SKM-1 treated with dmso at 0.1 percent for 144 hours (cell line): Measurements from ENCODE around the gene USP35.

Experiments
- DNase-seq: peaks from one replicate; lab custom pipeline; 2025; ENCODE audit not compliant: unreplicated experiment; lab: John Stamatoyannopoulos, UW

Gene USP35

DNA sequence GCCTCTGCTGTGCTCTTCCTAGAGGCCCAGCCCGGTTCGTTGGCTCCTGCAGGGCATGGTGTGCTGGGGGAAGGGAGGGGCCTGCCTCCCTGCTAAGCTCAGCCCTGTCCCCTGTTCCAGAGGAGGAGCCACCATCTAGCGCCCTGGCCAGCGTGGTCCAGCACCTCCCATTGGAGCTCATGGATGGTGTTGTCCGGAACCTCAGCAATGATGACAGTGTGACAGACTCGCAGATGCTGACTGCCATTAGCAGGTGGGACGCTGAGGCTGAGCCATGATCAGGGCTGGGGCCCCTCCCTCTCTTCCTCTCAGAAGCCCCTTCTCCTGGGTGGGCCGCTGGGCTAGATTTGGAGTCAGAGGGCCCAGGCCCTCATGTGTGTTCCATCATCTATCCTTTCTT is 9.1 kb downstream of the USP35 start:
- no peak for DNase-seq

- DNase-seq: no peak
These were observed 10.4 kb downstream of the USP35 start for GRCh38 chr11:78199015-78199652.

- no peak for DNase-seq
These were observed 10.9 kb downstream of the USP35 start for GRCh38 chr11:78199653-78200015.

GRCh38 chr11:78200061-78200460 is 11.3 kb downstream of the USP35 start:
- no peak for DNase-seq

GRCh38 chr11:78200553-78200952 is 11.8 kb downstream of the USP35 start:
- DNase-seq: no peak

- DNase-seq: no peak
These were observed 12.5 kb downstream of the USP35 start for GRCh38 chr11:78201096-78201818.

DNA sequence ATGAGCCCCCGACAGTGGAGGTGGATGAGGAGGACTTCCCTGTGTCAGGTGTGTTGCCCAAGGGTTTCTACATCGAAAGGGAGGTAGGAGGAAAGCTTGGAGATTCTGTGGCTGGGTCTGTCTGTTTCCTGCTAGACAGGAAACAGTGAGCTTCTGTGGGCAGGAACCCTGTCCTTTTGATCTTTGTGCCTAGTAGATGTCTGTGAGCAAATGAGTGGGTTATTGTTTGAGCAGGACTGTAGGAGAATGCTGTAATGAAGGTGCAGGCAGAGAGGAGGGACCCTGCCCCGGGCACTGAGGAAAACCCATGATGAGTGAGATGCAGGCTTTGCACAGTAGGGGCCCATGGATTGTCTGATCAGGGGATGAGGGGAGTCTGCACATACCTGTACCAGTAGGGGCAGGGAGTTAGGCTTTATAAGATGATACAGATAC is 14.0 kb downstream of the USP35 start:
- peak; percentile 48 for DNase-seq

GRCh38 chr11:78203184-78203583 is 14.5 kb downstream of the USP35 start:
- DNase-seq: no peak

- DNase-seq: no peak
These were observed 16.5 kb downstream of the USP35 start for GRCh38 chr11:78205256-78205655.

- DNase-seq: no peak
These were observed 17.0 kb downstream of the USP35 start for GRCh38 chr11:78205691-78206090.

GRCh38 chr11:78207532-78208256 is 19.0 kb downstream of the USP35 start:
- DNase-seq: no peak

GRCh38 chr11:78208257-78209165 is 19.8 kb downstream of the USP35 start:
- no peak for DNase-seq

GRCh38 chr11:78209478-78209877 is 20.8 kb downstream of the USP35 start:
- no peak for DNase-seq

GRCh38 chr11:78210000-78210608 is 21.4 kb downstream of the USP35 start:
- DNase-seq: no peak

DNA sequence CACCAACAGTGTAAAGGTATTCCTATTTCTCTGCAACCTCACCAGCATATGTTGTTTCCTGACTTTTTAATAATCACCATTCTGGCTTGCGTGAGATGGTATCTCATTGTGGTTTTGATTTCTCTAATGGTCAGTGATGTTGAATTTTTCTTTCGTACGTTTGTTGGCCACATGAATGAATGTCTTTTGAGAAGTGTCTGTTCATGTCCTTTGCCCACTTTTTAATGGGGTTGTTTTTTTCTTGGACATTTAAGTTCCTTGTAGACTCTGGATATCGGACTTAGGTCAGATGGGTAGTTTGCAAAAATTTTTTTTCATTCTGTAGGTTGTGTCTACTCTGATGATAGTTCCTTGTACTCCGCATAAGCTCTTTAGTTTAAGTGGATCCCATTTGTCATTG is 22.8 kb downstream of the USP35 start:
- DNase-seq: no peak

- DNase-seq: no peak
These were observed 24.1 kb downstream of the USP35 start for GRCh38 chr11:78212586-78213371.

GRCh38 chr11:78213526-78214330 is 25.0 kb downstream of the USP35 start:
- no peak for DNase-seq

- DNase-seq: no peak
These were observed 25.8 kb downstream of the USP35 start for GRCh38 chr11:78214331-78215194.
